ENCODE measurements around the gene TAF12. TPM values are rescaled to one million over a fixed set of nuclear protein-coding genes. Genes with fewer than 3 reads are reported as not detected.

Gene TAF12
- total RNA-seq, 1 experiment from 2014 or later, result 33.9 TPM

DNA sequence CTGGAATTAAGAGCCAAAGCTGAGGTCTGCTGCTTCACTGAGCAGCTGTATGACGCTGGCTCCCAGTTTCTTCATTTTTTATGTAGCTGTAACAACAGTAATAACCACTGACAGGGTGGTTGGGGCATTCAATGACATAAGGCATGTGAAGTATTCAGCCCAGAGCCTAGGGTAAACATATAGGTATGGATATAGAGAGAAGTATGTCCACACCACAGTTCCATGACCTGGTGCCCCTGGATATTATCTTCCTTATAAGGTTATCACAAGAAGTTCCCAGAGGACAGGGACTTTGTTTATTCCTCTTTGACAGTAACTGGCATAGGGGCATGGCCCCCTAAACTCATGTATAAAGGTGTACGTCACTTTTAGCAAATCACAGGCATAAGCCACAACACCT is 36.1 kb downstream of the TAF12 start:
- Histone ChIP-seq H3K4me3 (ENCODE audit: low read depth in 2 of 2, low read length in 2 of 2) (no peak overlapping the region), H3K9me3 (ENCODE audit: control insufficient read depth, insufficient read depth, low read depth, low read length) (no peaks in the 10 kb centered on the region), H3K27me3 (ENCODE audit: control insufficient read depth, insufficient read depth, low read length) (no peaks in the 10 kb centered on the region), H3K4me1 (ENCODE audit: control insufficient read depth, insufficient read depth, low read length) (peaks cover 4% of the 10 kb centered on the region), H3K27ac (ENCODE audit: low read length) (no peak overlapping the region), H3K36me3 (ENCODE audit: control insufficient read depth, insufficient read depth, low read length) (peaks cover 2% of the 10 kb centered on the region)
- in situ Hi-C loops (cut with HindIII; ENCODE audit: low pct_unique_long_range_greater_than_20kb, low sequenced_read_pairs) (no loop called here), intact Hi-C loops (cut with micrococcal nuclease; ENCODE audit: unreplicated experiment) (no loop called here)
- no peak for ATAC-seq
- no TSS peak for BruUV-seq (replicated peaks)
- CTCF ChIA-PET, result no interaction called here
- DNase-seq (ENCODE audit: low read depth, low spot score), result no peak
- TF ChIP-seq POLR2AphosphoS5 (IDR thresholded peaks at IDR 0.05; ENCODE audit: low read depth, low read length) (no peak), TCF7L2 (IDR thresholded peaks at IDR 0.05; ENCODE audit: low read depth, low read length) (no peak), SIN3A (IDR thresholded peaks at IDR 0.05; ENCODE audit: borderline replicate concordance, insufficient read depth, low read depth, low read length) (no peak), REST (IDR thresholded peaks at IDR 0.05; ENCODE audit: insufficient read depth in 1 of 2, low read depth in 2 of 2, low read length in 1 of 2) (no peak)
- TF ChIP-seq, protein P1, sequence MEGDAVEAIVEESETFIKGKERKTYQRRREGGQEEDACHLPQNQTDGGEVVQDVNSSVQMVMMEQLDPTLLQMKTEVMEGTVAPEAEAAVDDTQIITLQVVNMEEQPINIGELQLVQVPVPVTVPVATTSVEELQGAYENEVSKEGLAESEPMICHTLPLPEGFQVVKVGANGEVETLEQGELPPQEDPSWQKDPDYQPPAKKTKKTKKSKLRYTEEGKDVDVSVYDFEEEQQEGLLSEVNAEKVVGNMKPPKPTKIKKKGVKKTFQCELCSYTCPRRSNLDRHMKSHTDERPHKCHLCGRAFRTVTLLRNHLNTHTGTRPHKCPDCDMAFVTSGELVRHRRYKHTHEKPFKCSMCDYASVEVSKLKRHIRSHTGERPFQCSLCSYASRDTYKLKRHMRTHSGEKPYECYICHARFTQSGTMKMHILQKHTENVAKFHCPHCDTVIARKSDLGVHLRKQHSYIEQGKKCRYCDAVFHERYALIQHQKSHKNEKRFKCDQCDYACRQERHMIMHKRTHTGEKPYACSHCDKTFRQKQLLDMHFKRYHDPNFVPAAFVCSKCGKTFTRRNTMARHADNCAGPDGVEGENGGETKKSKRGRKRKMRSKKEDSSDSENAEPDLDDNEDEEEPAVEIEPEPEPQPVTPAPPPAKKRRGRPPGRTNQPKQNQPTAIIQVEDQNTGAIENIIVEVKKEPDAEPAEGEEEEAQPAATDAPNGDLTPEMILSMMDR (IDR thresholded peaks at IDR 0.05), result no peak
- POLR2A ChIA-PET, result interaction anchor here (0.6 kb wide), 2 partner anchors 88 to 707 kb away, joined by 3 read pairs; no protein-coding TSS in a partner anchor

GRCh38 chr1:28604962-28605361 is 37.9 kb downstream of the TAF12 start:
- Histone ChIP-seq H3K27me3 (ENCODE audit: control insufficient read depth, insufficient read depth, low read length) (no peaks in the 10 kb centered on the region), H3K9me3 (ENCODE audit: control insufficient read depth, insufficient read depth, low read depth, low read length) (no peaks in the 10 kb centered on the region), H3K27ac (ENCODE audit: low read length) (no peak overlapping the region), H3K36me3 (ENCODE audit: control insufficient read depth, insufficient read depth, low read length) (no peaks in the 10 kb centered on the region; the same call in none of the 2 replicates), H3K4me1 (ENCODE audit: control insufficient read depth, insufficient read depth, low read length) (peaks cover 8% of the 10 kb centered on the region), H3K4me3 (ENCODE audit: low read depth in 2 of 2, low read length in 2 of 2) (no peak overlapping the region)
- in situ Hi-C loops (cut with HindIII; ENCODE audit: low pct_unique_long_range_greater_than_20kb, low sequenced_read_pairs) (no loop called here), intact Hi-C loops (cut with micrococcal nuclease; ENCODE audit: unreplicated experiment) (loop anchor here (5.0 kb wide), 1 partner anchor 88 kb away; no protein-coding TSS in a partner anchor)
- CTCF ChIA-PET, result no interaction called here
- ATAC-seq (no peak), DNase-seq (ENCODE audit: low read depth, low spot score) (no peak)
- BruUV-seq (replicated peaks), result no TSS peak
- POLR2A ChIA-PET, result interaction anchor here (0.6 kb wide), 1 partner anchor 143 kb away, joined by 4 read pairs; no protein-coding TSS in a partner anchor
- TF ChIP-seq POLR2AphosphoS5 (IDR thresholded peaks at IDR 0.05; ENCODE audit: low read depth, low read length), result no peak
- TF ChIP-seq, protein P1 (IDR thresholded peaks at IDR 0.05), result no peak

Measured in Panc1 (cell line).